ENCODE results near the gene FDXACB1.
A peak's percentile ranks its signal among the peaks of the same experiment; 100 is the strongest.
"Not testable (repeated sequence)": the region's sequence is repeated elsewhere in the genome, so short reads cannot be mapped to it uniquely, and the experiment has no call there.

FDXACB1 gene

DNA sequence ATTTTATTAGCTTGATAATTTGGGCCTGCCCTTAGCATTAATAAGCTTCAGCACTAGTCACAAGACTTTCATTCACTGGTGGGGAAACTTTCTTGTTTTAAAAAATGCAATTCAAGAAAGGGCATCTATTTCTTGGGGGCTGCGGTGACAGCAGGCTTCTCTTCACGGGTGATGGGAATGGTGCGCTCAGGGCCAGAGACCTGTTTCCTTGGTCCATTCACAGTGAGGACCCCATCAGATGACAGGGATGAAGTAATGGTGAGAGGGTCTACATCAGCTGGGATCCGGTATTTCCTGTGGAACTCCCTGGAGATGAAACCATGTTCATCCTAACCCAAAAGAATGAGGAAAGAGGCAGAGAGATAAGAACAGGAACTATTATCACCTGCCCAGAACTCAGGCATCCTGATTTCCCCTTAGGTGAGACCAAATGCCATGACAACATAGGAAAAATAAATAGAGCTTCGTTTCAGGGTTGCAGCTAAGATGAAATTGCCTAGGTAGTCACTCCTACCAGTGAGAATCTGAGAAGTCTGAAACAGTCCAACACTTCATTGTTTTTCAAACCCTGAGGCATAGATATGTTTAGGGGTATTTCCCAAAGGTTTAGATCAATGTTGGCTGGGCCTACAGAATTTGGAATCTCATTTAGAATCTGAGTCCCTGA is 29.8 kb upstream of the FDXACB1 start:
- DNase-seq = no peak

DNA sequence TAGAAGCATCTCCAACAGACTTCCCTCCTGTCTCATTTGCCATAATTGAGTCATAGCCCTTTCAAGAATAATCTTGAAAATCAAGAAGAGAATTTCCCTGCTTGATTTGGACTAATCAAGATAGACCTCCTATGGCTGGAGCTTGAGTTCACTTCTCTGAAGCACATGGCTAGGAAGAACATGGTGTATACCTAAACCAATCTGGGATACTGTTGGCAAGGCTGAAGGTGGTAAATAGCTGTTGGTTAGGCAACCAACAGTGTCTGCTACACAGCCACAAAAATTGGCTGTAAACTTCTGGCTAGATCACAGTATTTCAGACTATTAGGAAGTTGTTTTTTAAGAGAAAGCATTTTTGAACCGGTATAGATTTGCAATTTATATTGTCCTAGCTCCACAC is 27.7 kb upstream of the FDXACB1 start:
- DNase-seq = no peak

DNA sequence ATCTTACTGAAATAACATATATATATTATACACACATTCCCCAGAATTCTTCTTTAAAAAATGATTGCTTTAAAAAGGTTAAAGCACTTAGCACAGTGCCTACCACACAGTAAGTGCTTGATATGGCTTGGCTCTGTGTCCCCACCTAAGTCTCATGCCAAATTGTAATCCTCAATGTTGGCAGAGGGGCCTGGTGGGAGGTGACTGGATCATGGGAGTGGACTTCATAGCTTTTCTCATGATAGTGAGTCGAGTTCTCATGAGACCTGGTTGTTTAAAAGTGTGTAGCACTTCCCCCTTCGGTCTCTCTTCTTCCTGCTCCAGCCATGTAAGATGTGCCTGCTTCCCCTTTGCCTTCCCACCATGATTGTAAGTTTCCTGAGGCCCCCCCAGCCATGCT is 26.4 kb upstream of the FDXACB1 start:
- DNase-seq = no peak

DNA sequence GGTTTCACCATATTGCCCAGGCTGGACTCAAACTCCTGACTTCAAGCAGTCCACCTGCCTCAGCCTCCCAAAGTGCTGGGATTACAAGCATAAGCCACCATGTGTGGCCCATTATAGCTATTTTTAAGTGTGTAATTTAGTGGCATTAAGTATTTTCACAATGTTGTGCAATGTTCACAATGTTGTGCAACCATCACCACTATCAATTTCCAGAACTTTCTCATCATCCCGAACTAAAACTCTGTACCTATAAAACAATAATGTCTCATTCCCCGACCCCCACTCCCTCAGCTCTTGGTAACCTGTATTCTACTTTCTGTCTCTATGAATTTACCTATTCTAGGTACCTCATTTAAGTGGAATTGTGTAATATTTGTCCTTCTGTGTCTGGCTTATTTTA is 7.9 kb upstream of the FDXACB1 start:
- DNase-seq = no peak

DNA sequence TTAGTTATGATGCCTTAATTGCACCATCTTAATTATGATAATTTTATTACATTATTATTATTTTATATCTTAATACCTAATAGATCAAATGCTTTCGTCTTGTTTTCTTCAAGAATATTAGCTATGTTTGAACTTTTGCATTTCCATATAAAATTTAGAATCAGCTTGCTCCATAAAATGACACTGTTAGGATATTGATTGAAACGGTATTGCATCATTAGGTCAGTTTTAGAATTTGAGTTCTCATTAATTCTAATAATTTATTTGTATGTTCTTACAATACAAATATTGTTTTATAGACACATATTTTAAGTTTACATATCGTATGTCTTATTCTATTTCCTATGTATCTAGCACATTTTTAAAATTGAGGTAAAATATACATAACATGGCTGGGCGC is 7.1 kb upstream of the FDXACB1 start:
- no peak for DNase-seq

- DNase-seq = not testable (repeated sequence)
These were observed 6.1 kb upstream of the FDXACB1 start for GRCh38 chr11:111885053-111885452.

DNA sequence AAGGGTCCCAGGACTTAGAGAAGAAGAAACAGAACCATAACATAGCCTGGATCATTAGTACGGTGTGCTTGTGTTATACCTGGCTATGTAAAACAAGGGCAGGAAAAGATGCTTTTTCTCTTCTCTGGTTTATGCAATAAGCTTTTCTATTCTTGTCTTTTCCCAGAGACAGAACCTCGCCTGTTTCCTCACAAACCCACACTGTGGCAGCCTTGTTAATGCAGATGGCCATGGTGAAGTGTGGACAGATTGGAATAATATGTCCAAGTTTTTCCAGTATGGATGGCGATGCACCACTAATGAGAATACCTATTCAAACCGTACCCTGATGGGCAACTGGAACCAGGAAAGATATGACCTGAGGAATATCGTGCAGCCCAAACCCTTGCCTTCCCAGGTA is 3.2 kb upstream of the FDXACB1 start:
- DNase-seq = no peak

DNA sequence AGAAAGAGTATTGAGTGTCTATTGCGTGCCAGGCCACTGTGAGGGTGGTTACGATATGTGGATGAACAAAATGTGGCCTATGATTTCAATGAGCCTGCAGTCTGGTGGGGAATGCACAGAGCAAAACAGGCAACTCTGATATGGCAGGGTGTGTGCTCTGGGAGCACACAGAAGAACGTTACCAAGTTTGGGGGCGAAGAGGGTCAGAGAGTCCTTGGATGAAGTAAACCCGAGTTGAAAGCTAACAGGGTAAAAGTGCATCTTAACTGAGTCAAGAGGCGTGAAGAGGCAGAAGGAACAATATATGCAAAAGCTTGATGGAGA is 634 bp upstream of the FDXACB1 start:
- DNase-seq = no peak

DNA sequence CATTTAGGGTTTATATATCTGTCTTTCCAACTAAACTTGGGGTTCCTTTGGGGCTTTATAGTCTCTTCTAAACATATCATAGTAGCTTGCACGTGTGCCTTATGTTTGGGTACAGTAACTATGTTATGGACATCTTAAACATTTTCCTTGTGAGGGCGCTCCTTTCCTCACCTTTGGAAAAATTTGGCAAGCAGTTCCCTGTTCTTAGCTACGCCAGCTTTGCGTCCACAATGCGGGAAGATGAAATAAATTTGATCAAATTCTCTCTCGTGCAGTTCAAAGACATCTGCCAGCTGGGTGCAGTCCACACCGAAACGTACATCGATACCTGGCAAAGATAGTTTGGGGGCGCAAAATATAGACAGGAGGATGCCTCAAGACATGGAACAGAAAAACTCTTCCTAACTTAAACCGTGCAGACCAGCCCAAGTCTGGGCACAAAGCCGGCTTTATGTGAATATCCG is 548 bp downstream of the FDXACB1 start:
- peak; percentile 37 for DNase-seq

DNA sequence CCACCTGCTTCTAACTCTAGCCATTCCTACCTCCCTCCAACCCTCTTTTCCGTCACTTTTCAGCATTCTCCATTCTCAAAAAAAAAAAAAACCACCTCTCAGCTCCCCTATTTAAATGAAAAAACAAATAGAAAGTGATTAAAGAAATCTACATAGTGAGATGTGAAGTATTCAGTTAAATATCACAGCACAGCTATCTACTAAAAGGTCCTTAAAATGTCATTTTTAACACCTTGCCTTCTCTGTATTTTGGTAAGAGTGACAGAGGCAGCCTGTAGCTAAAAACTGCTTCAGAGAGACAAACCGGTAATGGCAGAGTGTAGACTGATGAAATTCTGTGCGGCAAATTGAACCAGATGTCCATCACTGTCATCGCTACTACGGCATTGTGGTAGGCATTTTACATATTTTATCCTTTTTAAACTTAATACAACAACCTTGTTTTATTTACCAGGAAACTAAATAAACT is 7.2 kb downstream of the FDXACB1 start:
- DNase-seq = no peak

- peak; percentile 73 for DNase-seq
These were observed 7.9 kb downstream of the FDXACB1 start, which contains the start of gene ALG9 for GRCh38 chr11:111870886-111871692. TSS of gene ALG9 (minus strand) at chr11:111871581. CDS start at chr11:111871482, 99 bp downstream.

- no peak for DNase-seq
These were observed 8.5 kb downstream of the FDXACB1 start for GRCh38 chr11:111870522-111870885.

- DNase-seq = peak; percentile 1
These were observed 8.9 kb downstream of the FDXACB1 start for GRCh38 chr11:111870113-111870512.

DNA sequence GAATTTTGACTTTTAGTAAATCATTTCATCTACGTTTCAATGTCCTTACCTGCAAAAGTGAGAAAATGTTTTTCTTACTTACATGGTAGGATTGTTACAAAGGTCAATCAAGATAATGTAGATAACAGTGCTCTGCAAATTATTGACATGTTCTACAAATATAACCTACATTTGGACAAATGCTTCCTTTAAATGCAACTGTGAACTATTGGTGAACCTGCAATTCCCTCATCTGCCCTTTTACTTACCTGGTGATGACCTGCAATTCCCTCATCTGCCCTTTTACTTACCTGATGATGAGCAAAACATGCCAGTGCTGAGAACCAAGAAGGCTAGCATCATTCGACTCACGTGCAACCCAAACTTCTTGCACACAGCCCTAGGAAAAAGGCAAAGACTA is 18.7 kb downstream of the FDXACB1 start:
- DNase-seq = no peak

DNA sequence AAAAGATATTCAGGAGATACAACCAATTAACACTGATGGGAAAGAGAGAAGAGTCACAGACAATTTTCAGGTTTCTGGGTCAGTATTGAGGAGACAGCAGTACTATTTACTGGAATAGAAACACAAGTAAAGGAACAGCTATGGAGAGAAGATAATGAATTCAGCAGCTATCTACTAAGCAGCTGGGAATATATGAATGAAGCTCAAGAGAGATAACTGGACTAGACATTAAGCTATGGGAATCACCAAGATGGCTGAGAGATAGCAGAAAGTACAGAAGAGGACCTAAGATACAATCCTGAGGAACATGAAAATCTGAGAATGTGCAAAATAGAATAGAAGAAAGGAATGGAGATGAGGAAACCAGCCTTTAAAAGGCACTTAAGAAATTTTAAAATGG is 23.5 kb downstream of the FDXACB1 start:
- DNase-seq = no peak

GRCh38 chr11:111852103-111852502 is 26.9 kb downstream of the FDXACB1 start:
- no peak for DNase-seq

GRCh38 chr11:111851636-111852035 is 27.3 kb downstream of the FDXACB1 start:
- no peak for DNase-seq

GRCh38 chr11:111851067-111851466 is 27.9 kb downstream of the FDXACB1 start:
- DNase-seq = no peak

DNA sequence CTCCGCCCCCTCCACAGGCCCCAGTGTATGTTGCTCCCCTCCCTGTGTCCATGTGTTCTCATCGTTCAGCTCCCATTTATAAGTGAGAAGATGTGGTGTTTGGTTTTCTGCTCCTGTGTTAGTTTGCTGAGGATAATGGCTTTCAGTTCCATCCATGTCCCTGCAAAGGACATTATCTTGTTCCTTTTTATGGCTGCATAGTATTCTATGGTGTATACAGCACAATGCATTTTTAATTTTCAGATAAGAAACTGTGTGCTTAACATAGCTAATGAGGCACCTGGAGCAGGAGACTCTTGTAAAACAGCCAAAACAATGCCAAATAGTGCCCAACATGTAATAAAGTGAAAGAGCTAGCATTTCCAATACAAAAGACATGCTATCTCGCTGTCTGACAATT is 29.3 kb downstream of the FDXACB1 start:
- DNase-seq = no peak

DNA sequence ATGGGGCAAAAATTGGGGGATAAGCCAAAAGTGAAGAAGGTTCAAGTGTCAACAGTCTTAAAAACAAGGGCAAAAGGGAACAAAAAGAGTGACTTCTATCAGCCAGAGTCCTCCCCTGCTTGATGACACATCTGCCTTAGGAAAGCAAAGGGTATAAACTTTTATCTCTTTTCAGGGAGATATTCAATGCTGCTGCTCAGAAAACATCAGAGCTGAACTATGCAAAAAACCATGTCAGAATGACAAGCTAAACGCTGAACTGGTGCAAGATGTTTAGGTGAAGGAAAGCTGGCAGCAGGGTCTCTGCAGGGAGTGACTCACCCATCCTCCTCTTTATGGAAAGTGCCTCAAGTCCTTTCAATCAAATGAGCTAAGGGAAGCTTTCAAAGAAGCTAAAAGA is 32.3 kb downstream of the FDXACB1 start:
- no peak for DNase-seq

DNA sequence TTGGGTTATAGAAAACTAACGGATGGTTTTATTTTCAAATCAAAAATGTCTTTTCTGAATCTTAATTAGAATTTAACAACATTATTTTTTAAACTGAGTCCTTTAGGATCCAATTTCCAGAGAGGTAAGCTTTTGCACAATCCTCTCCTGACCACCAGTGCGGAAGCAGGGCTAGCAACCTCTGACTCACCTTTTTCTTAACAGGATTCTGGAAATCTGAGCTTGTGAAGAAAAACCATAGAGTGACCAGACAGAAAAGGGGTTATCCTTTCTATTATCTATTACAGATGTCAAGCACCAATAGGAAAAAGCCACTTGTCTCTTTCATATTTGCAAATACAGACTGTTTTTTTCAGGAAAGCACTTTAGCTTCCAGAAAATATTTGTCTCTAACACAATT is 32.9 kb downstream of the FDXACB1 start:
- no peak for DNase-seq

GRCh38 chr11:111845276-111846028 is 33.5 kb downstream of the FDXACB1 start:
- no peak for DNase-seq

DNA sequence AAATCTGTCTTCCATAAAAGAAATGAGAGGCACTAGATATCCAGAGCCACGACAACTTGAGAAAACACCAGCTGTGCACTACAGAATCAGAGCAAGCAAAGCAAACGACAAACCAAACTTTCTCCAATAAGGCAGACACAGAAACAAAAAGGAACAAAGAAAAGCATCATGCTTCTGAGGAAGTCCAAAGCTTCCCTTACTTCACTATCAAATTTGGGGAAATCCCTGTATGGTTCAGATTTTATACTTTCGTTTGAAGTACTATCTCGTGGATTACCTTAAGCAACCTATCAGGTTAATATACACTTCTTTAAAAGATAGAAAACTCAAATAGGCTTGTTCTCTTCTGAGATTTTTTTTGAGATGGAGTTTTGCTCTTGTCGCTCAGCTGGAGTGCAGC is 35.3 kb downstream of the FDXACB1 start:
- DNase-seq = no peak
